Astrocyte (in vitro differentiated cells and primary cell): ENCODE measurements around the gene C1orf50. TPM values are rescaled to one million over a fixed set of nuclear protein-coding genes. Genes with fewer than 3 reads are reported as not detected.
A peak's percentile ranks its signal among the peaks of the same experiment; 100 is the strongest.

Experiments used
- DNase-seq: peaks from one replicate; pipeline ENCODE4 v3.0.0-alpha.2; 2010; ENCODE audit warnings: low read depth
- FAIRE-seq: peaks from 2 replicates; lab custom pipeline; 2011; peaks lifted over from hg19 to GRCh38; lab: Jason Lieb, UNC
- H2AFZ ChIP-seq: 2 replicates; pipeline ENCODE4 v1.6.0; 2012; ENCODE audit warnings: low read depth, low read length, inconsistent platforms
- H3K27ac ChIP-seq: 2 replicates; pipeline ENCODE4 v1.5.1; 2011; ENCODE audit warnings: low read depth, low read length, inconsistent platforms
- H3K27me3 ChIP-seq: 2 replicates; pipeline ENCODE4 v1.6.0; 2011; ENCODE audit warnings: low read length, inconsistent platforms; ENCODE audit not compliant: insufficient read depth
- H3K36me3 ChIP-seq: 2 replicates; pipeline ENCODE4 v1.5.1; 2011; ENCODE audit warnings: low read length, inconsistent platforms; ENCODE audit not compliant: insufficient read depth
- H3K4me1 ChIP-seq: 2 replicates; pipeline ENCODE4 v1.5.1; 2011; ENCODE audit warnings: low read length, inconsistent platforms; ENCODE audit not compliant: insufficient read depth
- H3K4me2 ChIP-seq: 2 replicates; pipeline ENCODE4 v1.6.0; 2012; ENCODE audit warnings: low read length, inconsistent platforms
- H3K4me3 ChIP-seq: 2 replicates; pipeline ENCODE4 v1.5.1; 2011; ENCODE audit warnings: low read depth, mild to moderate bottlenecking, low read length, inconsistent platforms; ENCODE audit not compliant: insufficient read depth
- H3K79me2 ChIP-seq: 2 replicates; pipeline ENCODE4 v1.6.0; 2012; ENCODE audit warnings: mild to moderate bottlenecking, low read length, inconsistent platforms; ENCODE audit not compliant: insufficient read depth
- H3K9ac ChIP-seq: 2 replicates; pipeline ENCODE4 v1.6.0; 2012; ENCODE audit warnings: mild to moderate bottlenecking, low read length, inconsistent platforms
- H3K9me3 ChIP-seq: 2 replicates; pipeline ENCODE4 v1.5.1; 2012; ENCODE audit warnings: low read depth, mild to moderate bottlenecking, low read length, inconsistent platforms; ENCODE audit not compliant: insufficient read depth
- H4K20me1 ChIP-seq: 2 replicates; pipeline ENCODE4 v1.6.0; 2012; ENCODE audit warnings: low read length, inconsistent platforms; ENCODE audit not compliant: insufficient read depth
- H3K27ac Mint-ChIP-seq: one replicate; pipeline ENCODE4 v1.8.0; 2021; ENCODE audit warnings: mild to moderate bottlenecking, mixed read lengths; ENCODE audit not compliant: unreplicated experiment
- H3K27me3 Mint-ChIP-seq: one replicate; pipeline ENCODE4 v1.8.0; 2021; ENCODE audit warnings: low read depth, mixed read lengths; ENCODE audit not compliant: unreplicated experiment
- H3K36me3 Mint-ChIP-seq: one replicate; pipeline ENCODE4 v1.8.0; 2021; ENCODE audit warnings: low read depth, mixed read lengths; ENCODE audit not compliant: unreplicated experiment
- H3K4me1 Mint-ChIP-seq: one replicate; pipeline ENCODE4 v1.8.0; 2021; ENCODE audit warnings: low read depth, mixed read lengths; ENCODE audit not compliant: unreplicated experiment
- H3K4me3 Mint-ChIP-seq: one replicate; pipeline ENCODE4 v1.8.0; 2021; ENCODE audit warnings: mild to moderate bottlenecking, moderate library complexity, mixed read lengths; ENCODE audit not compliant: unreplicated experiment
- H3K9me3 Mint-ChIP-seq: one replicate; pipeline ENCODE4 v1.8.0; 2021; ENCODE audit warnings: mild to moderate bottlenecking, mixed read lengths; ENCODE audit not compliant: unreplicated experiment
- CTCF ChIP-seq: IDR thresholded peaks from 2 replicates; pipeline ENCODE4 v1.5.1; 2011; ENCODE audit warnings: low read depth, mild to moderate bottlenecking, inconsistent platforms, low read length, moderate library complexity; ENCODE audit not compliant: insufficient read depth
- EZH2 ChIP-seq: IDR thresholded peaks from 2 replicates; pipeline ENCODE4 v1.6.1; 2012; ENCODE audit warnings: mild to moderate bottlenecking, low read length, inconsistent platforms; ENCODE audit not compliant: insufficient read depth
- total RNA-seq: library from RNA; stranded (reverse); gene quantifications from 2 replicates; pipeline ENCODE4 v1.2.1, GENCODE V29; 2021

Gene C1orf50
- total RNA-seq, 1 donor from 2014 or later, result 9.5 TPM

- Mint-ChIP-seq H3K27me3 (no peaks in the 10 kb centered on the region), H3K4me3 (no peak overlapping the region), H3K4me1 (peaks cover 5% of the 10 kb centered on the region), H3K27ac (no peak overlapping the region), H3K9me3 (no peaks in the 10 kb centered on the region), H3K36me3 (peaks cover 38% of the 10 kb centered on the region)
- Histone ChIP-seq H3K4me2 (no peak overlapping the region), H3K36me3 (peaks cover 22% of the 10 kb centered on the region), H4K20me1 (peaks cover 61% of the 10 kb centered on the region), H3K4me3 (no peak overlapping the region), H3K27me3 (no peaks in the 10 kb centered on the region), H3K9me3 (no peaks in the 10 kb centered on the region), H3K27ac (no peak overlapping the region), H3K4me1 (no peaks in the 10 kb centered on the region), H3K9ac (no peak overlapping the region), H3K79me2 (peaks cover 35% of the 10 kb centered on the region), H2AFZ (no peak overlapping the region)
- FAIRE-seq (no peak), DNase-seq (no peak)
- no peak for TF ChIP-seq CTCF
- no peak for TF ChIP-seq EZH2
Measured at GRCh38 chr1:42774928-42775526, 8.0 kb downstream of the C1orf50 start.

GRCh38 chr1:42776502-42776901 lies 9.5 kb downstream of the C1orf50 start:
- Histone ChIP-seq H3K79me2 (peaks cover 22% of the 10 kb centered on the region), H3K9me3 (no peaks in the 10 kb centered on the region), H3K4me3 (no peak overlapping the region), H2AFZ (no peak overlapping the region), H3K27me3 (no peaks in the 10 kb centered on the region), H3K36me3 (peaks cover 22% of the 10 kb centered on the region), H4K20me1 (peaks cover 56% of the 10 kb centered on the region), H3K9ac (no peak overlapping the region), H3K27ac (no peak overlapping the region), H3K4me2 (no peak overlapping the region), H3K4me1 (no peaks in the 10 kb centered on the region)
- TF ChIP-seq EZH2 (no peak), CTCF (no peak)
- Mint-ChIP-seq H3K4me3 (no peak overlapping the region), H3K4me1 (peaks cover 5% of the 10 kb centered on the region), H3K36me3 (peaks cover 42% of the 10 kb centered on the region), H3K9me3 (no peaks in the 10 kb centered on the region), H3K27ac (no peak overlapping the region), H3K27me3 (no peaks in the 10 kb centered on the region)
- DNase-seq (no peak), FAIRE-seq (no peak)

- Mint-ChIP-seq H3K4me3 (no peak overlapping the region), H3K27me3 (no peaks in the 10 kb centered on the region), H3K4me1 (peaks cover 5% of the 10 kb centered on the region), H3K27ac (peak overlapping the region; percentile 27), H3K9me3 (no peaks in the 10 kb centered on the region), H3K36me3 (peaks cover 45% of the 10 kb centered on the region)
- H3K9ac ChIP-seq, result no peak overlapping the region
- peaks cover 22% of the 10 kb centered on the region for H3K36me3 ChIP-seq
- no peak overlapping the region for H3K4me3 ChIP-seq
- DNase-seq, result no peak
- no peak for FAIRE-seq
- no peak overlapping the region for H3K4me2 ChIP-seq
- H3K79me2 ChIP-seq, result peaks cover 9% of the 10 kb centered on the region
- H4K20me1 ChIP-seq, result peaks cover 43% of the 10 kb centered on the region
- no peaks in the 10 kb centered on the region for H3K4me1 ChIP-seq
- H3K27ac ChIP-seq, result no peak overlapping the region
- no peak overlapping the region for H2AFZ ChIP-seq
- no peaks in the 10 kb centered on the region for H3K27me3 ChIP-seq
- no peak for TF ChIP-seq EZH2
- TF ChIP-seq CTCF, result peak; percentile 72
- no peaks in the 10 kb centered on the region for H3K9me3 ChIP-seq
Measured at GRCh38 chr1:42777852-42778251, 10.8 kb downstream of the C1orf50 start.
